Heart right ventricle (tissue), 16 donors: ENCODE results near the gene PPP1R14C. TPM values are rescaled to one million over a fixed set of nuclear protein-coding genes. Genes with fewer than 3 reads are reported as not detected.

Source experiments
- ATAC-seq, 8 donors: fragments of 200-7000 bp; cut with Tn5 transposase; one replicate each; pipeline ENCODE4 v1.9.1; 2020; ENCODE audit warnings: mild to moderate bottlenecking in 8 of 8, moderate library complexity in 8 of 8, moderate number of reproducible peaks in 1 of 8
- DNase-seq, 2 donors: peaks; one replicate each; pipeline ENCODE4 v3.0.0-alpha.2; 2020
- H3K27ac ChIP-seq, 10 donors: fragments of 200-600 bp; sonication (generic) in 2 of 10; one replicate each; pipeline versions ENCODE4 v1.5.0 to v1.8.0; 2020 to 2022; ENCODE audit warnings: mild to moderate bottlenecking in 3 of 10
- H3K27me3 ChIP-seq, 7 donors: fragments of 200-600 bp; one replicate each; pipeline ENCODE4 v1.8.0; 2021 to 2022; ENCODE audit warnings: mild to moderate bottlenecking in 2 of 7
- H3K36me3 ChIP-seq, 9 donors: fragments of 200-600 bp; sonication (generic) in 1 of 9; one replicate each; pipeline versions ENCODE4 v1.5.0 to v1.8.0; 2020 to 2022; ENCODE audit warnings: mild to moderate bottlenecking in 2 of 9
- H3K4me1 ChIP-seq, 9 donors: fragments of 200-600 bp; sonication (generic) in 1 of 9; one replicate each; pipeline versions ENCODE4 v1.5.0 to v1.8.0; 2020 to 2022; ENCODE audit warnings: mild to moderate bottlenecking in 4 of 9
- H3K4me3 ChIP-seq, 10 donors: fragments of 200-600 bp; sonication (generic) in 2 of 10; one replicate each; pipeline versions ENCODE4 v1.5.0 to v1.8.0; 2020 to 2022; ENCODE audit warnings: mild to moderate bottlenecking in 7 of 10, moderate library complexity in 2 of 10
- H3K9me3 ChIP-seq, 11 donors: fragments of 200-600 bp in 10 of 11; sonication (generic) in 2 of 11; one replicate each; pipeline versions ENCODE4 v1.5.0 to v1.8.0; 2013 to 2022; ENCODE audit warnings: mild to moderate bottlenecking in 2 of 11, control low read depth in 1 of 11, moderate library complexity in 1 of 11
- WGBS, 2 donors: extraction: QIAGEN DNeasy Blood & Tissue Kit; methylation state at CpG; one replicate each; pipeline ENCODE4 v1.1.7; 2013; ENCODE audit warnings: inconsistent platforms in 1 of 2; 5-methylcytosine and 5-hydroxymethylcytosine counted together
- intact Hi-C, 10 donors: fragments of 100-400 bp; cut with DNase I; formaldehyde crosslinking; loops; one replicate each; pipeline versions ENCODE4 v1.11.1 to v1.14.2; 2022
- polyA plus RNA-seq, 2 donors: library from polyadenylated mRNA; stranded (reverse); fragments of 200-250 nt; gene quantifications; one replicate each; pipeline ENCODE4 v1.2.3, GENCODE V29; 2013
- total RNA-seq, 10 donors: library from RNA; stranded (reverse); fragmentation: NEBNext Ultra II Directional in 3 of 10; extraction: Animal tissue kit (Norgen Biotek cat#: 25700) in 3 of 10; gene quantifications; one replicate each; pipeline versions ENCODE4 v1.2.1 to v1.2.4, GENCODE V29; 2021 to 2023
- TF ChIP-seq, protein P1 (sequence below), 9 donors: fragments of 200-600 bp; sonication (generic) in 2 of 9; IDR thresholded peaks; one replicate each; pipeline versions ENCODE4 v1.5.0 to v1.8.0; 2021 to 2022; ENCODE audit warnings: antibody characterized with exemption in 9 of 9, mild to moderate bottlenecking in 5 of 9, moderate library complexity in 1 of 9
- donor health status: Arrhythmogenic right ventricular cardiomyopathy.
- donor health status: ischemic (EF 13 %, LVEDD 7.1; RV severe dilation, severe dysfunction).
- donor health status: healthy with polysubstance abuse.
- donor health status: DM: no; HTN: yes; CAD: no.
- donor health status: DM: no; HTN: no; CAD: no.
- donor health status: ischemic (EF 25% LVEDD 6.9; RV normal size, moderate dysfunction).
- donor health status: ischemic (EF 25% LVEDD 5.7; RV mildly dilated, moderate dysfunction).
- donor health status: healthy.
- donor health status: DM: yes; HTN: yes; CAD: no.
- donor health status: Ischemic cardiomyopathy.
- donor health status: ischemic (EF 35%, LVEDD 5.7; RV mildly dilated, moderate dysfunction).
- donor health status: nonischemic (EF 11% LVEDD 7.7; RV severe dilation, severe dysfunction).
- donor health status: DM: yes; HTN: yes; CAD: no.
- donor health status: PGD.
- donor health status: ischemic (EF 29% LVEDD 5.4; RV normal size, mild dysfunction).
- donor health status: nonischemic (EF 23%, LVEDD 6.1; RV moderate dilation, normal function).

Gene PPP1R14C
- total and polyA plus RNA-seq, 12 donors, result 22.6 to 145 (median 92.1) TPM

DNA sequence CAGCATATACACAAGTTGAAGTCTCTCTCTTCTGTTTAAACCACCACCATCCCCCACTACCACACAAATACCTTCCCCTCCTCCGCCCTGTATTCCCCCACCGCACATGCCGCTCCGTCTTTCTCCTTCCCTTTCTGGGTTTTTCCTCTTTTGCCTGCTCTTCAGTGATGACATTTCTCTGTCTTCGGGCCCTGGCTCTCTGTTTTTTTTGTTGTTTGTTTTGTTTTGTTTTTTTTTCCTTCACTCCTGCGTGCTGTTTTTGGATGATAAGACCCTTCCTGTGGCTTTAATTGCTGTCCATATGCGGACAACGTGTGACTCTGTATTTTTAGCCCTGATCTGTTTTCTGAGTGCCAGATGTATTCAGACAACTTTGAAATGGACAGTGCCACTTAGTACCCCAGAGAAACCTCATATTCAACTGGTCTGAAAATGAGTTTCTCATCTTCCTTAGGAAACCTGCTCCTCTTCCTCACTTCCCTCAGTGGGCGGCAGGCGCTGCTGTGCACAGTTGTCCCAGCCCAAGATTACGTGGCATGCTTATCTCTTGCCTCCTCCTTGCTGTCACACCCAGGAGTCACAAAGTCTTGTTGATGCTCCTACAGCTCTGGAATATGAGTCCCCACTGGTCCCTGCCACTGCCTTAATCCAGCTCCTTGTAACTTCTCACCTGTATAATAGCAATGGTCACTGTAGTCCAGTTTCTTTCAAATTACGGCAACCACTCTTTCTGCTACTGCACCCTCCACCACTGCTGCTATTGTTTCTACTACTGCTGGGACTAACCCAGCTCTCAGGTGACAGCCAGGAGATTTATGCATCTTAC is 8.2 kb downstream of the PPP1R14C start:
- TF ChIP-seq, protein P1, sequence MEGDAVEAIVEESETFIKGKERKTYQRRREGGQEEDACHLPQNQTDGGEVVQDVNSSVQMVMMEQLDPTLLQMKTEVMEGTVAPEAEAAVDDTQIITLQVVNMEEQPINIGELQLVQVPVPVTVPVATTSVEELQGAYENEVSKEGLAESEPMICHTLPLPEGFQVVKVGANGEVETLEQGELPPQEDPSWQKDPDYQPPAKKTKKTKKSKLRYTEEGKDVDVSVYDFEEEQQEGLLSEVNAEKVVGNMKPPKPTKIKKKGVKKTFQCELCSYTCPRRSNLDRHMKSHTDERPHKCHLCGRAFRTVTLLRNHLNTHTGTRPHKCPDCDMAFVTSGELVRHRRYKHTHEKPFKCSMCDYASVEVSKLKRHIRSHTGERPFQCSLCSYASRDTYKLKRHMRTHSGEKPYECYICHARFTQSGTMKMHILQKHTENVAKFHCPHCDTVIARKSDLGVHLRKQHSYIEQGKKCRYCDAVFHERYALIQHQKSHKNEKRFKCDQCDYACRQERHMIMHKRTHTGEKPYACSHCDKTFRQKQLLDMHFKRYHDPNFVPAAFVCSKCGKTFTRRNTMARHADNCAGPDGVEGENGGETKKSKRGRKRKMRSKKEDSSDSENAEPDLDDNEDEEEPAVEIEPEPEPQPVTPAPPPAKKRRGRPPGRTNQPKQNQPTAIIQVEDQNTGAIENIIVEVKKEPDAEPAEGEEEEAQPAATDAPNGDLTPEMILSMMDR (IDR thresholded peaks at IDR 0.05), result peak in 1 of 9 donors; percentile 18
- peak in 4 of 8 donors; percentile 34 to 55 (median 44) for ATAC-seq
- no peaks in the 10 kb centered on the region for H3K9me3 ChIP-seq
- 23 to 33% methylated on average over 12 of the region's 12 CpGs for whole genome bisulfite sequencing, 2 donors
- H3K27me3 ChIP-seq, result peaks cover 0 to 55% (median 36%) of the 10 kb centered on the region in 7 donors
- H3K36me3 ChIP-seq, result no peaks in the 10 kb centered on the region
- intact Hi-C loops, result no loop called here
- DNase-seq, result no peak
- H3K27ac ChIP-seq, result peak overlapping the region in 2 of 10 donors; percentile 2 to 48
- peak overlapping the region in 1 of 10 donors; percentile 22 for H3K4me3 ChIP-seq
- peaks cover 4 to 73% (median 22%) of the 10 kb centered on the region in 9 donors for H3K4me1 ChIP-seq

- no peaks in the 10 kb centered on the region for H3K36me3 ChIP-seq
- peaks cover 0 to 42% (median 18%) of the 10 kb centered on the region in 7 donors for H3K27me3 ChIP-seq
- H3K4me1 ChIP-seq, result peaks cover 4 to 54% (median 20%) of the 10 kb centered on the region in 9 donors
- ATAC-seq (no peak), DNase-seq (no peak)
- WGBS, 2 donors, result 48 to 52% methylated on average over 9 of the region's 9 CpGs
- intact Hi-C loops, result no loop called here
- TF ChIP-seq, protein P1 (IDR thresholded peaks at IDR 0.05), result no peak
- no peak overlapping the region for H3K4me3 ChIP-seq
- H3K27ac ChIP-seq, result no peak overlapping the region
- no peaks in the 10 kb centered on the region for H3K9me3 ChIP-seq
Observed at GRCh38 chr6:150152891-150153876, 10.3 kb downstream of the PPP1R14C start.

- H3K36me3 ChIP-seq, result no peaks in the 10 kb centered on the region
- intact Hi-C loops, result no loop called here
- TF ChIP-seq, protein P1 (IDR thresholded peaks at IDR 0.05), result no peak
- no peak overlapping the region for H3K27ac ChIP-seq
- peaks cover 0 to 34% (median 12%) of the 10 kb centered on the region in 7 donors for H3K27me3 ChIP-seq
- 30 to 45% methylated on average over 6 of the region's 6 CpGs for WGBS, 2 donors
- peaks cover 4 to 49% (median 20%) of the 10 kb centered on the region in 9 donors for H3K4me1 ChIP-seq
- no peak for DNase-seq
- no peak overlapping the region for H3K4me3 ChIP-seq
- no peaks in the 10 kb centered on the region for H3K9me3 ChIP-seq
- ATAC-seq, result peak in 1 of 8 donors; percentile 53
Observed at GRCh38 chr6:150153905-150154492, 11.2 kb downstream of the PPP1R14C start.

DNA sequence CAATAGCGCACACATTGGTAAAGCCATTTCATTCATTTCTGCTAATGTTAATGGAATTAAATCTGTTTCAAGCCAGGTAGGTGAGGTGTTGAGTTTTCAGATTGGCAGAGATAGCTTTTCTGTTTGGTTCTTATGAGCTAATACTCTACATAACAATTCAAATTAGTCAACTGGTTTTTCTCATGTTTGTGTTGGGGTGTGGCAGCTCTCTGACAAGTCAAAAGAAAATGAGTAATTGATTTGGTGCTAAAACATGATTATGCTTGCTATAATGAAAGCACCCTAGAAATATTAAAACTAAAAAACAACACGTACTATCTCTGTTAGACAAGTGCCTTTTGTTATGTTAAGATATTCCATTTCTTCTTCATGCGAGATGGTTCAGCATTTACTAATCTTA is 13.6 kb downstream of the PPP1R14C start:
- ATAC-seq (no peak), DNase-seq (no peak)
- Histone ChIP-seq H3K4me1 (peaks cover under 1 to 27% (median 16%) of the 10 kb centered on the region in 9 donors), H3K9me3 (no peaks in the 10 kb centered on the region), H3K4me3 (no peak overlapping the region), H3K27me3 (peaks cover 0 to 14% (median 9%) of the 10 kb centered on the region in 7 donors), H3K27ac (no peak overlapping the region), H3K36me3 (no peaks in the 10 kb centered on the region)
- 77 to 90% methylated on average over 3 of the region's 3 CpGs for WGBS, 2 donors
- intact Hi-C loops, result no loop called here
- TF ChIP-seq, protein P1 (IDR thresholded peaks at IDR 0.05), result no peak
